HL-60/S4 treated with phorbol 12-myristate 13-acetate at 8.2 ng/mL for 4 days and 3 days (cell line): ENCODE results near the gene MRTO4.
"Not testable (repeated sequence)": the region's sequence is repeated elsewhere in the genome, so short reads cannot be mapped to it uniquely, and the experiment has no call there.

Experiments used
- in situ Hi-C: fragments of 300-500 bp; cut with MboI; formaldehyde crosslinking; loops from 2 replicates; pipeline ENCODE4 v1.15.0; 2022; ENCODE audit warnings: low sequenced_read_pairs

Gene MRTO4

DNA sequence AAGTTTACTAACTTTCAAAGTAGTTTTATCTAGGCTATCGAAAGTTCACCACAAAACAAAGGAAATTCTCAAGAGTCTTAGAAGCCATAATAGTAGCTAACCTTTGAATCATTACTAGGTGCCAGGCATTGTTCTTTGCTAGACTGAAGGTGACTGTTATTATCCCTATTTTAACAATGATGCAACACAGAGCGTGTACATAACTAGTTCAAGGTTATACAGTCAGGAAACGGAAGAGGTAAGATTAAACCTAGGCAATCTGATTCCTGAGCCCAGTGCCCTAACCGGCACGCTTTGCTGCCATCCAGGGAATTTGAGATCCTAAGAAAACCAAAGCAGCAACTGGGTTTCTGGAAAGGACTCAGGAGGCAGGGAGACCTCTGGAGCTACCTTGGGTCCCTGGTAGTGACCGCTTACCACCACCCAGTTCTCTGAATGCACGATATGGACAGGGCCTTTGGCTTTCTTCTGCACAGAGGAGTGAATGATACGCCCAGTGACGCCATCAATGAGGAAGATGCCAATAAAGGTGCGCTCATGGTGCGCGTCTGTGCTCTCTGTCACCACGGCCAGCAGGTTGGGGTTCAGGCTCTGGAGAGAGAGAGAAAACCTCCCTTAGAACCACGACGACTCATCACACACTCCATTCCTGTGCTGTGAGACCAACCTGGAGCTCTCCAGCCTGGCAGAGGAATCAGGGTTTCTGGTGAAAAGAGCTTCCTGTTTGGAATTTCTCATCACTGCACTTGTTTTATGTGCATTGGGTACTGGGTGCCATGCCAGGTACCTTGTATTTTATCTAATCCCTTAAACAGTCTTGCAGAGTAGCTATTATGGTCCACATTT, 28.4 kb upstream of the MRTO4 start:
- in situ Hi-C loops: no loop called here

DNA sequence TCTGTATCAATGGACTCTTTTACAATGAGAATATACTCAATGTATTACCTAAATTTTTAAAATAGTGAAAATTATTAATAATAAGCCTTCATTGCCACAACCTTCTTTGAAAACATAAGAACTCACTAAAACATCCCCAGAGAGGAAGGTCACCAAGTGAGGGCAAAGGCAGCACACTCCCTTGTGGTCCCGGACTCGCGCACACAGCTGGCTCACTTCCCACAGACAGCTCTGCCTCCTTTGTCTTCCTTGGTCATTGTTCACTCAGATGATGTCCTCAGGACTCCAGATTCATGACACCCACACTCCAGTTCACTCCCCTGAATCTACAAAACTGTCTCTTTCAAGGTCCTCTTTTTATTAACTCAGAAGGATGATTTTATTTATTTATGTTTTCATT, 22.4 kb upstream of the MRTO4 start:
- in situ Hi-C loops: no loop called here

DNA sequence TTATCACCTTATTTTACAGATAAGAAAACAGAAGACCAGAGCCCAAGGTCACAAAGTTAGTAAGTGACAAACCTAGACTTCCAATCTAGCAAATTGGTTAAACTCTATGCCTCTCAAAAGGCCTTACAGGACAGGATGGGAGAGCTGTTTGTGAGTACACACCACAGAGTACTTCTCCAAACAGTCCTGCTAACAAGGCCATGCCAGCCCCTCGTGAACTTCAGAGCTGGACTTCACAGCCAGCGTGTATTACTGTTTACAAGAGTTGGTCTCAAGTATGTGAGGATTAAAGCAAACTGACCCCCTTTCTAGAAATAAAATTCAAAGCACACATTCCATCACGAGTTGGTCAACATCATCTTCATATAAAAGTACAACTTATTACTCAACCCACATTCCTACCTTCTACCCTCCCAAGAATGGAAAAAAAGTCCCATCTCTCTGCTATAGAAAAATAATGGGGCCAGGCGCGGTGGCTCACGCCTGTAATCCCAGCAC, 21.7 kb upstream of the MRTO4 start:
- in situ Hi-C loops: no loop called here

DNA sequence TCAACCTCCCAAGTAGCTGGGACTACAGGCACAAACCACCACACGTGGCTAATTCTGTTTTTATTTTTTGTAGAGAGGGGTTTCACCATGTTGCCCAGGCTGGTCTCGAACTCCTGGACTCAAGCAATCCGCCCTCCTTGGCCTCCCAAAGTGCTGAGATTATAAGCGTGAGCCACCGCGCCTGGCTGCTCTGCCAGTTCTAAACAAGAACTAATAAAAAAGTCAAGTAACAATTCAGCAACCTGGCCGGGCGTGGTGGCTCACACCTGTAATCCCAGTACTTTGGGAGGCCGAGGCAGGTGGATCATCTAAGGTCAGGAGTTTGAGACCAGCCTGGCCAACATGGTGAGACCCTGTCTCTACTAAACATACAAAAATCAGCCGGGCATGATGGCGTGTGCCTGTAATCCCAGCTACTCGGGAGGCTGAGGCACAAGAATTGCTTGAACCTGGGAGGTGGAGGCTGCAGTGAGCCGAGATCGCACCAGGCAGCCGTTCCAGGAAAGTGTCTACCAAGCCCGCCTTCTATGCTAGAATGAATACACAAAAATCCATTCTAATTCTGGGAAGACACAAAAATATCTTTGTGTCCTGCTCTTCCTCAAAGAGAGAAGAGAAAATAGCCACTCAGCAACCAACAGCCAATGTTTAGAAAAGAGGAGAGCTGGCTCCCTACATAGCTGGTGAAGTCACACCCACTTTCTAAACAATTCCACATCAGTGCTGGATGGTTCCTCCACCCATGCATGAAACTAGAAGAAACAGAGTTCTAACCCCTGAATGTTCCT, 19.7 kb upstream of the MRTO4 start:
- in situ Hi-C loops: not testable (repeated sequence)

DNA sequence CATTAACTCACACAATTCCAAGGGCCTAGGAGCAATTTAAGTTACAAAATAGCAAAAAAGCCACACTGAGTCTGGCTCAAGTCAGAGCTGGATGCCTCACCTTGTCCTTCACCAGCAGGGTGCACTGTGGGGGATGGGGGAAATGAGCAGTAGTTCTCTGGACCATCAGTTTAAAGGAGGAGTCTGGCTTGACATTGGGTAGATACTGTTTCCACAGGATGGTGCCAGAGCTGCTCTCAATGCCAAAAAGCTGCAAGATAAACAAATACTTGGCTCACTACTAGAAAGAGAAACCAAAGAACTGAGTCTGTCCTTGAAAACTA, 19.1 kb upstream of the MRTO4 start:
- in situ Hi-C loops: no loop called here

DNA sequence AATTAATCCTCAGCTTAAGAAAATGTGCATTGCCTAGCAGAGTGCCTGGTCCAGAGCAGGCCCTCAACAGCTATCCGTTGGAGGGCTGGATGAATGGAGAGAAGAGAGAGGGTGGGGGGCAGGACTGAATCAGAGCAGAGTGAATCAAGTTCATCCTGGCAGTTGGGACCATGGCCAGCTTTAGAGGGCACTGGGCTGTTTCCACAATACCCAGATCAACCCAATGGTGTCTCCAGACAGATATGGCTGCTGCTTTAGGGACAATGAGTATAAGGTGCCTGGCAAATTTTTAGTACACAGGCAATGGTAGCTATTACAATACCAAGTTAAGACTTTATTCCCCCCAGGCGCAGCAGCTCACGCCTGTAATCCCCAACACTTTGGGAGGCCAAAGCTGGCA, 17.4 kb upstream of the MRTO4 start:
- in situ Hi-C loops: no loop called here

DNA sequence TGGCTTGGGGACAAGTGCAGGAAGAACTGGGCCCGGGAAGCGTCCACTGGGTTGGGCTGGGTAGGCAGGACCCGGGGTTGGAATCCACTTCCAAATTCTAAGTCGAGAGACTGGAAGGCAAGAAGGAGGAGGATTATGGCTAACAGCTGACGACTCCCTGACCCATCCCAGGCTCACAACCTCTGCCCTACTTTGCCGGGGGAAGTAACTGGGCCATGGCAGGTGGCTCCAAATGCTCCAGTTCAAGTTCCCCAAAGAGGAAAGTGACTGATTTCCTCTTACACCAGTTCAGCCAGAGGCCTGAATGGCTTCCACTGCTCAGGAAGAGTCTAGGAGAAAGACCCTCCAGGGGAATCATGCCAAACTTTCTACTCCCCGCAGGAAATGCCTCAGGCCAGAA, 11.7 kb upstream of the MRTO4 start:
- in situ Hi-C loops: no loop called here

DNA sequence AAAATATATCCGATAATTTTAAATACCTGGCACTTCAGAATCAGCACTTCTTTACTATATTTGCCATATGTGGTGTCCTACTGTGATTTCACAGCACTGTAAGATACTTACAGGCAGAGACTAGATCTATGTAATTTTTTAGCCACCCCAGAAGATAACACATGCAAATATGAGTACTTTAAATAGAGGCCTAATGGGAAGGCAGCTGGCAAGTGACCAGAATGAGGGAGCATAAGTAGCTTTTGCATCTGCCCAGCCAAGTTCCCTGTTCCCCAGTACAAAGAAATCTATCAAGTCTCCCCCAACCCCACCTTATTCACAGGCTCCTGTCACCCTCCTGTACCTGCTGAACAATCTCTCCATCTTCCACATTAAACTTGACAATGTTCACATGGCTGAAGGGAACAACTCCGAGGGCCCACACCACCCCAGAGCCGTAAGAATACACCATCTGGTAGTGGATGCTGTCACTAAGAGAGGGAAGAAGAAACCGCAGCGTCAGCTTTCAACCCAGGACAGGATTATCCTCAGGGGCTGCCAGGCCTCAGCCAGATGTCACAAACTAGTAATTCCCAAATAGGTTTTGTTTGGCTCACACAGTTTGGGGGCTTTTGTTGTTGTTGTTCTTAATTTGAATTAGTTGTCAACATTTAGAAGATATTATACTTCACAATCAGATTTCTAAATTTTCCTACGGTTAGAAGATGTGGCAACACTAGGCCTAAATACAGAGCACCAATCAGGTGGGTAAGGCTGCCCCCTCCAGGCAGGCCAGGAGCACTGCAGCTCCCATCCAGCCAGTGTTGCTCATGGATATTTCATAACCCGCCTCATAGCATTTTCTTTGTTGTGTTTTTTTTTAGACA, 10.7 kb upstream of the MRTO4 start:
- in situ Hi-C loops: no loop called here

DNA sequence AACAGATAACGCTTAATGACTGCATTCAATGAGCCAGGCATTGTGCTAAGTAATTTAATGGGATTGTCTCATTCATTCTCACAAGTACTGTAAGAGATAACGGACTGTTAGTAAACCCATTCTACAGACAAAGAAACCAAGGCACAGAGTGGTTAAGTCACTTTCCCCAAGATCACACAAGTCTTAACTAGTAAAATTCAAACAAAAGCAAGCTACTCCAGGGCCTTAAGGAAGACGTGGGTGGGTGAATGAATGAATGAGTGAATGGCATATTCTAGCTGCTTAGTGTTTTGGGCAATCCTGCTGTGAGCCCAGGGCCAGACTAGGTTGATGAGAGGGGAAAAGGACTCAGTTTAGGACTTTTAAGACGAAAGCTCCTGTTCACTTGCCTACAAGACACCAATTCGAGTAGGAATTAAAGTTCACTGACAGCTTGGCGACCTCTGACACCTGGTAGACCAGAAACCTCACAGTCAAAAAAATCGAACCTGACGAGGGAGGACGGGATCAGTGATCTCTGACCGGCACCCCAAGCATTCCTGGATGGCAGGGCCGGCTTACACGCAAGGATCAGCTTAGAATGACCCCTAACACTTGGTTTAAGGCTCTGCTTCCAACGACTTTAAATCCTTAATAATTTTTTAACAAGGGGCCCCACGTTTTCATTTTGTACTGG, 838 bp upstream of the MRTO4 start:
- in situ Hi-C loops: no loop called here

DNA sequence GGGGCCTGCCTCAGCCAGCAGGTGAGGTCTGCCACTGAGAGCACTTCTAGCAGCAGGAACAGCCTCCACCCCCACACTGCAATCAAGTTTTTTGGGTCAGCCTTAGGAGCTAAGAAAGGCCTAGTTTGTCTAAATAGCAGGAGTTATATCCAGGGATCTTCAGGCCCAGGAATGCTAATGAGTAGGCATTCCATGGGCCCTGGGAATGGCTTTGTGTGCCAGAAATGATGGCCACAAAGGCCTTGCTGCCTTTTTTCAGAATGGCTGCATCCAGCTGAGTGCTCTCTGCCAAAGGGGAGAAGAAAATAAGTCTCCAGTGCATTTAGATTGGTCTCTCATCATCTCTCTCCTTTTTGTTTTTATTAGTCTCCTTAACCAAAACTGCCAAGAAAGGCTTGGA, 2.8 kb downstream of the MRTO4 start:
- in situ Hi-C loops: no loop called here

DNA sequence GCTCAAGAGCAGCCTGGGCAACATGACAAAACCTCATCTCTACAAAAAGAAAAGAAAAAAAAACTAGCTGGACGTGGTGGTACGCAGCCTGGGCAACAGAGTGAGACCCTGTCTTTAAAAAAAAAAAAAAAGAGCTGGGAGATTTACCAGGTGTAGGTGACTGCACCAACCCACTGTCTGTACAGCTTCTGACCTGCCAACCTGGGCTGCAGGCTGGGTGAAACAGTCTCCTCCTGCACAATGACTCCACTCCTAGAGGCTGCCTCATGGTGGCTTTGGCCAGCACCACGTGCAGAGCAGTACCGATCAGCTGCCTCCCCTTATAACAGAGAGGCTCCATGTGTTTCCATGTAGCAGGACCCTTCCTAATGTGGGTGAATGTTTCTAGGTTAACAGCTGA, 3.7 kb downstream of the MRTO4 start:
- in situ Hi-C loops: no loop called here

DNA sequence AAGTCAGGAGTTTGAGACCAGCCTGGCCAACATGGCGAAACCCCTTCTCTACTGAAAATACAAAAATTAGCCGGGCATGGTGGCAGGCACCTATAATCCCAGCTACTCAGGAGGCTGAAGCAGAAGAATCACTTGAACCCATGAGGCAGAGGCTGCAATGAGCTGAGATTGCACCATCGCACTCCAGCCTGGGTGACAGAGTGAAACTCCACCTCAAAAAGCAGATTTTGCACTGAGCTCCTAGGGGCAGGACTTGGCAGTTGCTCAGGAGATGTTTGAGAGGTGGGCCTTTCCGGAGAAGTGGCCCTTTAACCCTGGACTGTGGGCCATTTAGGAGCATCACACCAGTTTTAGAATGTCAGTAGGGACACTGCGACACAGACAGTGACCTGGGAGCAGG, 4.7 kb downstream of the MRTO4 start:
- in situ Hi-C loops: not testable (repeated sequence)

DNA sequence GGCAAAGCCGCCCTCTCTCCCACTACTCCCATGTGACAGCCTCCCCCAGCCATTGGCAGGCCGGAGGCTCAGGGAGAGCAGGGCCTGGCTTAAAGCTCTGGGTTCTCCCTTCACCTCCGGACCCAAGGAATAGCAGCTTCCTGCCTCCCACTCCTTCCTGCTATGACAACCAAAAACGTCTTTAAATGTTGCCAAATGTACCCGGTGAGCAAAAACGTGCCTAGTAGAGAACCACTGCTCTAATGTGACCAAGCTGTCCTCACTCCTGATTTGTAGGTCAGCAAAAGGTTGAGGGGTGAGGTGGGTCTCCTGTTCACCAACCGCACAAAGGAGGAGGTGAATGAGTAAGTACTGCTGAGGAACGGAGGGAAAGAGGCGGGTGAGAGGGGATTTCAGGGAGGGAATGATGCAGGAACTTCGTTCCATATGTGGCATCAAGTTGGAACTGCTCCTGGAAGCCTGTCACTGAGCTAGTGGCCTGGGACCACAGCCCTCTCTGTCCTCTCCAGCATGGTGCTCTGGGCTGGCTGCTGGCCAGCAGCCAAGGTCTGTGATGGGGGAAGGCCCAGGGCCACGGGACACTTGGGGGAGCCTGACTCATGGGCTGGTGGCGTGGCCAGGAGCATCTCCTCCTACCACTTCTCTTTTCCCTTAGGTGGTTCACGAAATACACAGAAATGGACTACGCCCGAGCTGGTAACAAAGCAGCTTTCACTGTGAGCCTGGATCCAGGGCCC, 5.7 kb downstream of the MRTO4 start:
- in situ Hi-C loops: no loop called here

DNA sequence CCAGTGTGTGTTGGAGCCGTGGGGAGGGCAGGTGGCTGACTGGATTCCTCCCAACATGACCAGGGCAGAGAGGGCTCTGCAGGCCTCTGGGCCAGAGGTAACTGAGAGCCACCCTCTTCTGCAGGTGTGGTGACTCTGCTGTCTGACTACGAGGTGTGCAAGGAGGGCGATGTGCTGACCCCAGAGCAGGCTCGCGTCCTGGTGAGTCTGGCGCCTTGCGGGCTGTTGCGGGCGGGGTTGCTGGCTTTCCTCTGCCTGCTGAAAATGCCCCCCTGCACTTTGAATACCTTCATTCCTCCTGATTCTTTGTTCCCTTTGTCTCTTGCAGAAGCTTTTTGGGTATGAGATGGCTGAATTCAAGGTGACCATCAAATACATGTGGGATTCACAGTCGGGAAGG, 6.7 kb downstream of the MRTO4 start:
- in situ Hi-C loops: no loop called here

DNA sequence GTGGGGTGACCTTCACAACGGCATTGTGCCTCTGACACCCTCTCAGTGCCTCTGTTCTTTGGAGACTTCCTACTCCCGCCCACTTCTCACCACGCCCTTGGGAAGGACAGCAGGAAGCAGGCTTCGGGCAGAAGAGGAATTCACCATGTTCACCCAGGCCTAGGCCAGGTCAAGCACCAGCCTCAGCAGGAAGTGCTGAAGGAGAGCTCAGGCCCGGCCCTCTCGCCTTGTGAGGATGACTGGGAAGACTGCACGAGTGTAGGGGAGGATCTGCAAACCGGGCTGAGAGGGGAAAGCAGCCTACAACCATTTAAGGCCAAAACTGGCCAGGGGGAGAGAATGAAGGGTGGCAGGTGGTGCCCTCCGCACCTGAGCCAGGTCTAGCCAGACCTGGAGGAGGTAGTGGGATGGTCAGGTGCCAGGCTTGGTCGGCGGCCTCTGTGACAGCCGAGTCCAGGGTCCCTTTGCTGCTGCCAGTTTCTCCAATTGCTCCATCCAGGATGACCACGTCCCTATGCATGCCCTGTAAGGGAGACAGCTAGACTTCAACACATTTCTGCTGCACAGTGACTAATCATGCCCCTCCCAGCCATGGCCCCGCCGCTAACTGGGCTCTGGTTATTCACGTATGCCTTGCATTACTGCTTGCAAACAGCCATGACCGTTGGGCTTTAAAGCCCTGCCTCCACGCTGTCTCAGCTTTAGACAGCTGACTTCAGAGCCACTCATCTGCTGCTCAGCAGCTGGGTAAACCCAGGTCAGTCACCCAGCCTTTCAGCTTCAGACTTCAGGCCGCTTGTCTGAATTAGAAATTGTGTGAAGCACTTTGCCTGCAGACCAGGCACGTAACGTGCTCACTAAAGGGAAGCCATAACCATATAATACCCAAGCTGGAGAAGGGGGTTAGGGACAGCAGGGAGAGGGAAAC, 8.9 kb downstream of the MRTO4 start:
- in situ Hi-C loops: no loop called here

DNA sequence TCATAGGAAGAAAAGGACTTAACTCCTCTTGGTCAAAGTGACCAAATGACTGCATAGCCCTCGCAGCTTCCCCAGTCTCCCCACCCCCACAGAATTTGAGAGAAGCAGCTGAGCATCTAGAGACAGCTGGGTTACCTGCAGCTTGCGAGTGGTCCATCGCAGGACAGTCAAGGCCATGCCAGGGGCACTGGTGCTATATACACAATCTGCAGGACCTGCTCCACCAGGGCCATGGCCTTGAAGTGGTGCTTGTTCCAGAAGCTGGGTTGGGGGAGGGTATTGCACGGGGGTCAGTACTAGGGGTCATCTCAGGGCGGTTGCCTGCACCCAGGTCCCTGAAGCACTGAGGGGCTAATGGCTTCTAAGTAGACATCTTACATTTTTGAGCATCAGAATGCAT, 10.4 kb downstream of the MRTO4 start:
- in situ Hi-C loops: no loop called here

DNA sequence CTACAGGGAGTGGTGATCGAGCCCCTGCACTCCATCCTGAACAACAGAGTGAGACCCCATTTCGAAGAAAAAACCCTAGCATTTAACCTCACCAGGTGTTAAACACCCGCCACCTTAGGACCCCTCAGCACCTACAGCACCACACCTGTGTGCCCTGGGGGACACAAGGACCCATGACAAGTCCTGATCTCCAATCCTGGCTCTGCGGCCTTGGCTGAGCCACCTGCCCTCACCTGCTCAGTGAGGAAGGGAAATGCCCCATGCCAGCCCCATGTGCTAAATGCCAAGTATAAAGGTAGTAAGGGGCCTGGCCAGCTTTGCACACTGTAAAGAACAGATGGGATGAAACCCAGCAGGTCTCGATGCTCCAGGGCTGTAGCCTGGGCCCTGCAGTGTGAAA, 11.1 kb downstream of the MRTO4 start:
- in situ Hi-C loops: no loop called here

DNA sequence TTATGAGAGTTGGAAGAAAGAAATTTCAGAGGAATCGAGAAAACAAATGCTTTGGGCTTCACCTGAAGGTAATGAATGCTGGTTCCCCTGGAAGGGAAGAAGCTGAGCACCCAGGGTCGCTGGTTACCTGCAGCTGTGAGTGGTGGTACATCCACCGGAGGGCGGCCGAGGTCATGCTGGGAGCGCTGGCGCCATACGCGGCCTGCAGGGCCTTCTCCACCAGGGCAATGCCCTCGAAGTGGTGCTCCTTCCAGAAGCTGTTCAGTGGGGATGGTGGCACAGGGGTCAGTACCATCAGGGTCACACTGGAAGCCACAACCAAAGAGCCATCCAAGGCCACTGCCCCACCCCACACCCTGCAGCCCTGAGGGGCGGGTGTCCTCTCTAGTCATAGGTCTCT, 16.8 kb downstream of the MRTO4 start:
- in situ Hi-C loops: no loop called here
